GM06990 (cell line): ENCODE results near the gene DBX2.

Experiments used
- DNase-seq: peaks from one replicate; pipeline ENCODE4 v3.0.0-alpha.2; 2011; ENCODE audit not compliant: insufficient read length; ENCODE audit errors: extremely low read depth
- H3K27me3 ChIP-seq: replicated peaks from 2 replicates; pipeline ENCODE4 v1.6.0; 2011; ENCODE audit warnings: low read length; ENCODE audit not compliant: control insufficient read depth, insufficient read depth
- H3K36me3 ChIP-seq: 2 replicates; pipeline ENCODE4 v1.5.1; 2011; ENCODE audit warnings: low read length; ENCODE audit not compliant: control insufficient read depth, insufficient read depth
- H3K4me3 ChIP-seq: replicated peaks from 2 replicates; pipeline ENCODE4 v1.5.1; 2011; ENCODE audit warnings: low read depth, mild to moderate bottlenecking, control low read depth, low read length
- TF ChIP-seq, protein P1 (sequence below): IDR thresholded peaks from 2 replicates; pipeline ENCODE4 v1.5.1; 2011; ENCODE audit warnings: low read length, control low read depth, mild to moderate bottlenecking, inconsistent platforms; ENCODE audit not compliant: insufficient read depth, poor library complexity, severe bottlenecking

DBX2 gene

DNA sequence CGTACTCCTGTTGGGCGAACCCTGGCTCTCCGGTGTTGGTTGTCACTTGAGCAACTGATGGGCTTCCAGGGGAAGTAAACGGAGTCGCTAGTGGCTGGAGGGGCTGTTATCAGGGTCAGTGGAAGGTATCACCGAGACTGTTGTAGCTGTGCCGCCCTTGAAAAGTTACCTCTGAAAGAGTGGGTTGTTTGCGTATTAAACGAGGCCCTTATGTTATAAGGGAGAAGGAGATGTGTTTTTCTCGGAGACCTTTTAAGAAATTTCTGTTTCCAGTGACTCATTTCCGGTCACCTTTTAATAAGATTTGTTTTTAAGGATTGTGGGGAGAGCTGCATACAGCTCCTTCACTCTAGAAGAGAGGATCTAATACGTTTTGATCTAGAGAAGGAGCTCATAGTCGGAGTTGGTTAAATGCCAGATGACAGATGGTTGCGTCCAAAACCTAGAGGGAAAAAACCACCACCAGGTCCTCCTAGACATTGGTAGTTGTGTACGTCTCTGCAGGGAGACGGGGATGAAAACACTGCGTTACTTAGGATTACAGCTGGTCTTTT lies 750 bp upstream of the DBX2 start:
- Histone ChIP-seq H3K36me3 (no peaks in the 10 kb centered on the region), H3K27me3 (no peaks in the 10 kb centered on the region; the same call in 1 of the 2 replicates), H3K4me3 (no peak overlapping the region)
- no peak for DNase-seq
- TF ChIP-seq, protein P1, sequence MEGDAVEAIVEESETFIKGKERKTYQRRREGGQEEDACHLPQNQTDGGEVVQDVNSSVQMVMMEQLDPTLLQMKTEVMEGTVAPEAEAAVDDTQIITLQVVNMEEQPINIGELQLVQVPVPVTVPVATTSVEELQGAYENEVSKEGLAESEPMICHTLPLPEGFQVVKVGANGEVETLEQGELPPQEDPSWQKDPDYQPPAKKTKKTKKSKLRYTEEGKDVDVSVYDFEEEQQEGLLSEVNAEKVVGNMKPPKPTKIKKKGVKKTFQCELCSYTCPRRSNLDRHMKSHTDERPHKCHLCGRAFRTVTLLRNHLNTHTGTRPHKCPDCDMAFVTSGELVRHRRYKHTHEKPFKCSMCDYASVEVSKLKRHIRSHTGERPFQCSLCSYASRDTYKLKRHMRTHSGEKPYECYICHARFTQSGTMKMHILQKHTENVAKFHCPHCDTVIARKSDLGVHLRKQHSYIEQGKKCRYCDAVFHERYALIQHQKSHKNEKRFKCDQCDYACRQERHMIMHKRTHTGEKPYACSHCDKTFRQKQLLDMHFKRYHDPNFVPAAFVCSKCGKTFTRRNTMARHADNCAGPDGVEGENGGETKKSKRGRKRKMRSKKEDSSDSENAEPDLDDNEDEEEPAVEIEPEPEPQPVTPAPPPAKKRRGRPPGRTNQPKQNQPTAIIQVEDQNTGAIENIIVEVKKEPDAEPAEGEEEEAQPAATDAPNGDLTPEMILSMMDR = no peak

DNA sequence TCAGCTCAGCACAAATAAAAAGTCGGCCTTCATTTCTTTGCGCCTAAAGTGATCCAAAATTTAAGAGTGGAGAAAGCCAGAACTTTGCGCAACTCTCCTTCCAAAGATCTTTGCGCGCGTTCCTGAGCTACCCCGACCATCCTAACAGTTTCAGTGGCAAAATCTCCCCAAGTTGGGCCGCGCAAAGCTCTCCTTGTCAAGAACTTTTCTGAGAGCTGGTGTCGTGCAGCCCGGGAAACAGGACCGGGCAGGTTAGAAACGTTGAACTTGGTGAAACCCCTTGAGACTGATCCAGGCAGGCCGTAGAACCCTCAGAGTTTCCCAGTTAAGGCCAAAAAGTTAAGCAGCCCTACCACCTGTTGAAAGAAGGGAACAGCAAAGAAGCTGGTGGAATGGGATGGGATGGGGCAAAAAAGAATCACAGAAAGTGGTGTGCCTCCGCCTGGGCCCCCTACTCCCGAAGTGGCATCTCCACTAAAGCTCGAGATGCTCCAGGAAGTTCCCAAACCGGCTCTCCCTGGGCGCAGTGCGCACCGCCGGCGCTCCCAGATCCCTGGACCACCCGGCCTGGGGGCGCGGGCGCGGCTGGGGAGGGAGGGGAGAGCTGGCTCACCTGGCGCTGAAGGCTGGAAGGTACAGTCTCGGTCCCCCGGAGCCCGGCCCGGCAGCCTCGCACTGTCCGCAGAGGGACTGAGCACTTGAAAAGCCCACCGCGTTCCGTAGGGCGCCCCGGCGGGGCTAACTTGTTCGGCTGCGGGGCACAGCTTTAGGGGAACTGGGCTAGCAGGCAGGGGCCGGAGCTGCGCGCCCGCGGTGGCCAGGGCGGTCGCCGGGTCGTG lies 768 bp downstream of the DBX2 start:
- Histone ChIP-seq H3K36me3 (no peaks in the 10 kb centered on the region), H3K4me3 (no peak overlapping the region), H3K27me3 (no peaks in the 10 kb centered on the region; the same call in none of the 2 replicates)
- DNase-seq = peak; percentile 13
- TF ChIP-seq, protein P1 = no peak

DNA sequence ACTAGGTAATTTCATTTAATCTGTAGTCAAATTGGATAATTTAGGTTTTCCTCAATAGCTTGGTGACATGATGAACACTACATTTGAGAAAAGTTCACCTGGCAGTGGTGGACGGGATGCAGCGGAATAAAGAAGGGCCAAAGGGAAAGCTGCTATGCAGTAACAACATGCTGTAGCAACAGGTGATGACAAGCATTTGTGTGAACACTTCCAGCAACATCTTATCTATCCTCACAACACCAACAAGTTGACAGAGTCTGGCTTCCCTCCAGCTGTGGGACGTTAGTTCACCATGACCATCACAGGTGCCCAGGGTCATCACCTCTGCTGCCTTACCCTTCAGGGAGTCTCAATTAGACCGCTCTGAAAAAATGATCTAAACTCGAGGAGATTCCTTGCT lies 8.3 kb downstream of the DBX2 start:
- TF ChIP-seq, protein P1 = no peak
- Histone ChIP-seq H3K4me3 (no peak overlapping the region), H3K36me3 (no peaks in the 10 kb centered on the region), H3K27me3 (no peaks in the 10 kb centered on the region; the same call in 1 of the 2 replicates)
- no peak for DNase-seq

DNA sequence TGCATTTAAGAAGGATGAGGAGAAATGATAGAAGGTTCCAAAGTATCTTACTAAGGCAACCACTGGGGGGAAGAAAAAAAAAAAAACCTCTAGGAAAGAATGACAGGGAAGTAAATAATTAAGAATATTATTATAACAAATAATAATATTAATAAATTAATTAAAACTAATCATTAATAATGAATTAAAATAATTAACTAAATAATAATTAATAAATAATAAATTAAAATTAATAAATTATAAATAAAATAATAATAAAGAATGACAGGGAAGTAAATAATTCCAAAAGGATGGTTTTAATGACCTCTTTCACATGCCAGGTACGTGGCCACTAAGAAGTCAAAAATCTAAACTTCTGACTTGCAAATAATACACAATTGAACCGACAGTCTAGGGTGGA lies 9.9 kb downstream of the DBX2 start:
- TF ChIP-seq, protein P1 = no peak
- no peak for DNase-seq
- Histone ChIP-seq H3K27me3 (no peaks in the 10 kb centered on the region), H3K4me3 (no peak overlapping the region), H3K36me3 (no peaks in the 10 kb centered on the region)

DNA sequence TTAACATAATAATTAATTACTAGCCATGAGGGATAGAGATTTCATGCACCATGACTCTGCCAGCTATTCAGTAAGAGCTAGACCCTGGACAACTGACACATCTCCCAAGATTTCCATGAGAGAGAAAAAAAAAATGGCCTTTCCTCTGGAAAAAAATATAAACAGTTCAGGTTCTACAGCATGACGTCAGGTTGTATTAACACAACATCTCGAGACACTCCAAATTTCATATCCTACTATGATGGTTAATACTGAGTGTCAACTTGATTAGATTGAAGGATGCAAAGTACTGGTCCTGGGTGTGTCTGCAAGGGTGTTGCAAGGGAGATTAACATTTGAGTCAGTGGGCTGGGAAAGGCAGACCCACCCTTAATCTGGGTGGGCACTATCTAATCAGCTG lies 11.1 kb downstream of the DBX2 start:
- H3K27me3 ChIP-seq = no peaks in the 10 kb centered on the region
- TF ChIP-seq, protein P1 = no peak
- no peak overlapping the region for H3K4me3 ChIP-seq
- no peaks in the 10 kb centered on the region for H3K36me3 ChIP-seq
- DNase-seq = no peak

DNA sequence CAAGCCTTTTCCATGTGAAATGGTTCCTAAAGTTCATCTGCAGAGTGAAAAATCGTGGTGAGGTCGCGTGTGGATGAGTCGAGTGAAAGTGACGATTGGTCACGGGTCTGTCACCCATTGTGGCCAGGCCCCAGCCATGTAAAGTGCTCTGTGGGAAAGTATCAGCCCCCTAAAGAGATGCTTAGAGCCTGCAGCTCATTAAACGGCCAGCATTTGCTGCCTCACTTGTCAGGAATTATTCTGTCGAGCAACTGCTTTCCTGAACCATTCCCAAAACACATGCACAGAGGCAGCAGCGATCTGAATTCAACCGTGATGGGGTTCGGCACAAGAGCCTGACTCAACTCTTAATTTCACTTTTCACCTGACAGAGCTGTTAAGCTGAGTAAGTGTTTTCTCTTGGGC lies 16.0 kb downstream of the DBX2 start:
- TF ChIP-seq, protein P1 = no peak

More for the DNA sequence above, 16.0 kb downstream of the DBX2 start:
- Histone ChIP-seq H3K36me3 (no peaks in the 10 kb centered on the region), H3K4me3 (no peak overlapping the region), H3K27me3 (no peaks in the 10 kb centered on the region)
- no peak for DNase-seq
